H9 (cell line): ENCODE measurements around the gene PRSS3. TPM values are rescaled to one million over a fixed set of nuclear protein-coding genes. Genes with fewer than 3 reads are reported as not detected.

Experiments used
- DNase-seq: peaks from one replicate; pipeline ENCODE4 v3.0.0-alpha.2; 2017
- H2AFZ ChIP-seq: one replicate; pipeline ENCODE4 v1.6.1; 2013; ENCODE audit warnings: mild to moderate bottlenecking, low read length, control low read depth, moderate library complexity
- H2AK5ac ChIP-seq: 2 replicates; pipeline ENCODE4 v1.6.1; 2013; ENCODE audit warnings: low read length, control low read depth, mixed read lengths; ENCODE audit not compliant: insufficient read length
- H2BK120ac ChIP-seq: one replicate; pipeline ENCODE4 v1.6.1; 2013; ENCODE audit warnings: low read depth, mild to moderate bottlenecking, low read length, control low read depth, inconsistent platforms; ENCODE audit not compliant: poor library complexity, severe bottlenecking
- H2BK12ac ChIP-seq: 2 replicates; pipeline ENCODE4 v1.6.1; 2013; ENCODE audit warnings: low read length, control low read depth, mixed read lengths, low read depth; ENCODE audit not compliant: insufficient read length
- H2BK15ac ChIP-seq: 2 replicates; pipeline ENCODE4 v1.6.1; 2013; ENCODE audit warnings: low read depth, low read length, control low read depth
- H2BK20ac ChIP-seq: one replicate; pipeline ENCODE4 v1.6.1; 2013; ENCODE audit warnings: low read depth, mild to moderate bottlenecking, low read length, control low read depth, inconsistent platforms; ENCODE audit not compliant: poor library complexity, severe bottlenecking
- H2BK5ac ChIP-seq: 2 replicates; pipeline ENCODE4 v1.6.1; 2013; ENCODE audit warnings: low read length, control low read depth, mixed read lengths; ENCODE audit not compliant: insufficient read length
- H3K14ac ChIP-seq: 2 replicates; pipeline ENCODE4 v1.6.1; 2013; ENCODE audit warnings: low read length, control low read depth; ENCODE audit not compliant: insufficient read depth
- H3K18ac ChIP-seq: 2 replicates; pipeline ENCODE4 v1.6.1; 2013; ENCODE audit warnings: low read depth, mild to moderate bottlenecking, mixed read lengths, low read length, control low read depth; ENCODE audit not compliant: insufficient read length
- H3K23ac ChIP-seq: 2 replicates; pipeline ENCODE4 v1.6.1; 2013; ENCODE audit warnings: low read length, control low read depth, mixed read lengths, low read depth; ENCODE audit not compliant: insufficient read length
- H3K23me2 ChIP-seq: 2 replicates; pipeline ENCODE4 v1.6.1; 2013; ENCODE audit warnings: low read depth, mild to moderate bottlenecking, mixed read lengths, low read length, control low read depth; ENCODE audit not compliant: insufficient read length, poor library complexity, severe bottlenecking
- H3K27ac ChIP-seq: 2 replicates; pipeline ENCODE4 v1.5.1; 2013; ENCODE audit warnings: low read length, control low read depth, mixed read lengths, low read depth; ENCODE audit not compliant: insufficient read length
- H3K27me3 ChIP-seq: 2 replicates; pipeline ENCODE4 v1.6.1; 2013; ENCODE audit warnings: low read length, control low read depth, inconsistent platforms; ENCODE audit not compliant: insufficient read depth
- H3K4ac ChIP-seq: 2 replicates; pipeline ENCODE4 v1.6.1; 2013; ENCODE audit warnings: low read depth, mild to moderate bottlenecking, control low read depth, inconsistent platforms, low read length, moderate library complexity
- H3K4me1 ChIP-seq: 2 replicates; pipeline ENCODE4 v1.6.1; 2013; ENCODE audit warnings: low read length, control low read depth, inconsistent platforms; ENCODE audit not compliant: insufficient read depth
- H3K4me2 ChIP-seq: 2 replicates; pipeline ENCODE4 v1.6.1; 2013; ENCODE audit warnings: low read length, control low read depth, mixed read lengths; ENCODE audit not compliant: insufficient read length, insufficient read depth
- H3K56ac ChIP-seq: 2 replicates; pipeline ENCODE4 v1.6.1; 2013; ENCODE audit warnings: low read depth, mild to moderate bottlenecking, mixed read lengths, low read length, control low read depth; ENCODE audit not compliant: insufficient read length
- H3K79me1 ChIP-seq: 2 replicates; pipeline ENCODE4 v1.6.1; 2013; ENCODE audit warnings: low read depth, mild to moderate bottlenecking, moderate library complexity, low read length, control low read depth, inconsistent platforms; ENCODE audit not compliant: insufficient read depth, poor library complexity, severe bottlenecking
- H3K79me2 ChIP-seq: 2 replicates; pipeline ENCODE4 v1.6.1; 2013; ENCODE audit warnings: low read length, control low read depth, inconsistent platforms; ENCODE audit not compliant: insufficient read depth
- H3K9ac ChIP-seq: 2 replicates; pipeline ENCODE4 v1.6.1; 2013; ENCODE audit warnings: low read length, control low read depth, mixed read lengths; ENCODE audit not compliant: insufficient read length; ENCODE audit errors: extremely low read depth
- H3K9me3 ChIP-seq: one replicate; pipeline ENCODE4 v1.6.1; 2013; ENCODE audit warnings: low read depth, low read length, inconsistent platforms; ENCODE audit not compliant: control insufficient read depth
- H3T11ph ChIP-seq: one replicate; pipeline ENCODE4 v1.6.1; 2013; ENCODE audit warnings: mild to moderate bottlenecking, low read length, control low read depth, inconsistent platforms
- H4K20me1 ChIP-seq: one replicate; pipeline ENCODE4 v1.6.1; 2013; ENCODE audit not compliant: control insufficient read depth, insufficient read length, insufficient read depth
- H4K5ac ChIP-seq: 2 replicates; pipeline ENCODE4 v1.6.1; 2013; ENCODE audit warnings: low read depth, mild to moderate bottlenecking, mixed read lengths, low read length, control low read depth; ENCODE audit not compliant: insufficient read length
- H4K8ac ChIP-seq: replicated peaks from 2 replicates; pipeline ENCODE4 v1.6.1; 2013; ENCODE audit warnings: low read length, control low read depth, mixed read lengths, low read depth; ENCODE audit not compliant: insufficient read length
- H4K91ac ChIP-seq: 2 replicates; pipeline ENCODE4 v1.6.1; 2013; ENCODE audit warnings: low read depth, mild to moderate bottlenecking, moderate library complexity, mixed read lengths, low read length, control low read depth; ENCODE audit not compliant: insufficient read length
- H3K27ac Mint-ChIP-seq, 3 experiments: 2 replicates in 2 of 3; 3 replicates in 1 of 3; pipeline ENCODE4 v1.8.0; 2020 to 2021; ENCODE audit warnings: mixed read lengths in 3 of 3, mild to moderate bottlenecking in 1 of 3, moderate library complexity in 1 of 3
- H3K27me3 Mint-ChIP-seq: 2 replicates; pipeline ENCODE4 v1.8.0; 2021; ENCODE audit warnings: low read depth, mild to moderate bottlenecking, moderate library complexity, mixed read lengths
- H3K36me3 Mint-ChIP-seq, 3 experiments: 2 replicates in 2 of 3; 3 replicates in 1 of 3; pipeline ENCODE4 v1.8.0; 2020 to 2021; ENCODE audit warnings: low read depth in 3 of 3, mixed read lengths in 3 of 3; ENCODE audit not compliant: insufficient read depth in 1 of 3
- H3K4me1 Mint-ChIP-seq, 2 experiments: 2 replicates each; pipeline ENCODE4 v1.8.0; 2020; ENCODE audit warnings: mixed read lengths in 2 of 2
- H3K4me3 Mint-ChIP-seq, 2 experiments: 2 replicates in 1 of 2; 3 replicates in 1 of 2; pipeline ENCODE4 v1.8.0; 2020 to 2021; ENCODE audit warnings: mild to moderate bottlenecking in 2 of 2, mixed read lengths in 2 of 2, moderate library complexity in 1 of 2
- H3K9me3 Mint-ChIP-seq, 2 experiments: 2 replicates in 1 of 2; 3 replicates in 1 of 2; pipeline ENCODE4 v1.8.0; 2020; ENCODE audit warnings: mild to moderate bottlenecking in 2 of 2, mixed read lengths in 2 of 2, moderate library complexity in 1 of 2
- WGBS: extraction: QIAGEN DNeasy Blood & Tissue Kit; methylation state at CpG from one replicate; pipeline ENCODE4 v1.1.7; 2013; ENCODE audit warnings: missing lambda C conversion rate, low lambda C conversion rate, mixed read lengths; ENCODE audit not compliant: insufficient read length; ENCODE audit errors: extremely low coverage; 5-methylcytosine and 5-hydroxymethylcytosine counted together
- total RNA-seq: library from RNA; stranded (reverse); gene quantifications from 2 replicates; pipeline ENCODE4 v1.2.1, GENCODE V29; 2021
- TF ChIP-seq, protein P1 (sequence below): fragments of 200-600 bp; sonication (generic); conservative IDR thresholded peaks from 3 replicates; pipeline ENCODE4 v1.8.0; 2021; ENCODE audit warnings: antibody characterized with exemption, mild to moderate bottlenecking

PRSS3 gene
- total RNA-seq, 1 experiment from 2014 or later, result not detected

DNA sequence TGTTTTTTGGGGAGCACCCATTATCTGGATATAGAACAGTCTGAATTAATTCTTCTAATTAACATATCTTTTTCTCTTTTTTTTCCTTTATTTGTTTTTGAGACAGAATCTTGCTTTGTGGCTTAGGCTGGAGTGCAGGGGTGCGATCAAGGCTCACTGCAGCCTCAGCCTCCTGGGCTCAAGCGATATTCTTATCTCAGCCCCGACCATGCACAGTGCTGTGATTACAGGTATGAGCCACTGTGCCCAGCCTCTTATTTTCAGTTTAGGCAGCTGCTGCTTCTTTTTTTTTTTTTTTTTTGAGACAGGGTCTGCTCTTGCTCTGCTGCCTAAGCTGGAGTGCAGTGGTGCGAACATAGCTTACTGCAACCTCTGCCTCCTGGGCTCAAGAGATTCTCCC, 41.8 kb downstream of the PRSS3 start:
- Histone ChIP-seq H3K23me2 (no peaks in the 10 kb centered on the region), H3K56ac (no peak overlapping the region), H4K8ac (no peak overlapping the region), H3K18ac (no peak overlapping the region), H3K9ac (no peak overlapping the region), H3T11ph (no peak overlapping the region), H3K14ac (no peak overlapping the region), H3K79me1 (peaks cover 18% of the 10 kb centered on the region), H4K91ac (no peak overlapping the region), H3K4ac (no peak overlapping the region), H2BK120ac (no peak overlapping the region), H2AFZ (no peak overlapping the region), H2BK5ac (no peak overlapping the region), H3K79me2 (peaks cover 33% of the 10 kb centered on the region; the same call in 1 of the 2 replicates), H3K4me1 (no peaks in the 10 kb centered on the region), H3K23ac (no peak overlapping the region), H3K9me3 (no peaks in the 10 kb centered on the region), H2BK15ac (no peak overlapping the region), H3K27ac (no peak overlapping the region), H3K4me2 (no peak overlapping the region), H3K27me3 (no peaks in the 10 kb centered on the region), H2AK5ac (no peak overlapping the region), H4K5ac (no peak overlapping the region), H2BK20ac (no peak overlapping the region), H4K20me1 (no peaks in the 10 kb centered on the region), H2BK12ac (no peak overlapping the region)
- TF ChIP-seq, protein P1, sequence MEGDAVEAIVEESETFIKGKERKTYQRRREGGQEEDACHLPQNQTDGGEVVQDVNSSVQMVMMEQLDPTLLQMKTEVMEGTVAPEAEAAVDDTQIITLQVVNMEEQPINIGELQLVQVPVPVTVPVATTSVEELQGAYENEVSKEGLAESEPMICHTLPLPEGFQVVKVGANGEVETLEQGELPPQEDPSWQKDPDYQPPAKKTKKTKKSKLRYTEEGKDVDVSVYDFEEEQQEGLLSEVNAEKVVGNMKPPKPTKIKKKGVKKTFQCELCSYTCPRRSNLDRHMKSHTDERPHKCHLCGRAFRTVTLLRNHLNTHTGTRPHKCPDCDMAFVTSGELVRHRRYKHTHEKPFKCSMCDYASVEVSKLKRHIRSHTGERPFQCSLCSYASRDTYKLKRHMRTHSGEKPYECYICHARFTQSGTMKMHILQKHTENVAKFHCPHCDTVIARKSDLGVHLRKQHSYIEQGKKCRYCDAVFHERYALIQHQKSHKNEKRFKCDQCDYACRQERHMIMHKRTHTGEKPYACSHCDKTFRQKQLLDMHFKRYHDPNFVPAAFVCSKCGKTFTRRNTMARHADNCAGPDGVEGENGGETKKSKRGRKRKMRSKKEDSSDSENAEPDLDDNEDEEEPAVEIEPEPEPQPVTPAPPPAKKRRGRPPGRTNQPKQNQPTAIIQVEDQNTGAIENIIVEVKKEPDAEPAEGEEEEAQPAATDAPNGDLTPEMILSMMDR, result no peak
- WGBS, result no CpG with 5 or more reads among the region's 4 CpGs
- Mint-ChIP-seq H3K36me3 (peaks cover 0 to 5% (median 4%) of the 10 kb centered on the region in 3 experiments; a peak in 5 of 7 replicates), H3K4me3 (no peak overlapping the region), H3K4me1 (peaks cover 0 to 2% of the 10 kb centered on the region in 2 experiments; a peak in 2 of 4 replicates), H3K9me3 (no peaks in the 10 kb centered on the region), H3K27ac (peak overlapping the region in 2 of 3 experiments; percentile 64 to 83; a peak in 2 of 7 replicates), H3K27me3 (no peaks in the 10 kb centered on the region)
- no peak for DNase-seq
